K562 (cell line): ENCODE results near the gene HIPK2.

Experiments used
- CTCF ChIP-seq, 3 experiments: IDR thresholded peaks in 2 of 3; conservative IDR thresholded peaks in 1 of 3; 2 replicates each; pipeline ENCODE4 v1.5.1; 2011 to 2012; ENCODE audit warnings: low read length in 3 of 3, mild to moderate bottlenecking in 3 of 3, control low read depth in 2 of 3, improper control_type of control experiment in 1 of 3, inconsistent platforms in 1 of 3, low read depth in 1 of 3, mixed read lengths in 1 of 3, moderate library complexity in 1 of 3; ENCODE audit not compliant: insufficient read depth in 2 of 3
- EGR1 ChIP-seq: fragments of 450-650 bp; conservative IDR thresholded peaks from 2 replicates; pipeline ENCODE4 v1.6.1; 2017; ENCODE audit warnings: mild to moderate bottlenecking
- EP300 ChIP-seq: IDR thresholded peaks from 2 replicates; pipeline ENCODE4 v1.6.1; 2012; ENCODE audit warnings: low read length, improper control_type of control experiment
- GABPB2 ChIP-seq: fragments of 250-450 bp; sonication (Bioruptor Pico); conservative IDR thresholded peaks from 2 replicates; pipeline ENCODE4 v1.5.1; 2021; ENCODE audit warnings: mild to moderate bottlenecking
- KDM4B ChIP-seq, 2 experiments: fragments of 450-650 bp in 1 of 2; sonication (generic) in 1 of 2; IDR thresholded peaks; 2 replicates each; pipeline ENCODE4 v1.6.1; 2016 to 2017; ENCODE audit warnings: borderline replicate concordance in 2 of 2, antibody characterized with exemption in 1 of 2, low read depth in 1 of 2, mild to moderate bottlenecking in 1 of 2
- PCBP2 ChIP-seq: fragments of 200-400 bp; formaldehyde crosslinking; IDR thresholded peaks from 2 replicates; pipeline ENCODE4 v1.6.1; 2018; ENCODE audit warnings: low read length, low read depth, mild to moderate bottlenecking, moderate library complexity; ENCODE audit not compliant: poor library complexity, severe bottlenecking
- POLR2A ChIP-seq: fragments of 450-650 bp; conservative IDR thresholded peaks from 2 replicates; pipeline ENCODE4 v1.6.1; 2016
- SIX5 ChIP-seq, 2 experiments: IDR thresholded peaks; 2 replicates each; pipeline ENCODE4 v1.6.1; 2011; ENCODE audit warnings: low read length in 2 of 2, borderline replicate concordance in 1 of 2, low read depth in 1 of 2, mild to moderate bottlenecking in 1 of 2, moderate library complexity in 1 of 2; ENCODE audit not compliant: insufficient read depth in 1 of 2
- U2AF1 ChIP-seq: fragments of 200-400 bp; formaldehyde crosslinking; optimal IDR thresholded peaks from 2 replicates; pipeline ENCODE3; 2017; ENCODE audit warnings: mild to moderate bottlenecking, low read depth, low read length, moderate library complexity
- ZBTB1 ChIP-seq: sonication (generic); formaldehyde crosslinking; IDR thresholded peaks from 2 replicates; pipeline ENCODE4 v1.8.1; 2023; ENCODE audit warnings: missing genetic modification reagents, low read depth, mild to moderate bottlenecking, borderline replicate concordance

- TF ChIP-seq EGR1 (no peak), SIX5 (IDR thresholded peaks at IDR 0.05; ENCODE audit: borderline replicate concordance in 1 of 2, insufficient read depth in 1 of 2, low read depth in 1 of 2, low read length in 2 of 2) (no peak), CTCF (IDR thresholded peaks at IDR 0.05 in 2 of 3, conservative IDR thresholded peaks at IDR 0.05 in 1 of 3; ENCODE audit: insufficient read depth in 2 of 3, low read depth in 1 of 3, low read length in 3 of 3) (no peak), PCBP2 (no peak), ZBTB1 (no peak), EP300 (no peak), POLR2A (no peak), KDM4B (IDR thresholded peaks at IDR 0.05; ENCODE audit: borderline replicate concordance in 2 of 2, low read depth in 1 of 2) (no peak), GABPB2 (CRISPR knock-in tag) (no peak), U2AF1 (no peak)
Measured at GRCh38 chr7:139769066-139769465, 8.7 kb downstream of the HIPK2 start.
